ENCODE data around the gene TP53I3. TPM values are rescaled to one million over a fixed set of nuclear protein-coding genes. Genes with fewer than 3 reads are reported as not detected.

TP53I3 gene
- total and polyA plus RNA-seq, 2 donors (not counting 3 experiments of a cell fraction or from before 2014, with no cell fraction given) = 94.2 to 116 TPM

DNA sequence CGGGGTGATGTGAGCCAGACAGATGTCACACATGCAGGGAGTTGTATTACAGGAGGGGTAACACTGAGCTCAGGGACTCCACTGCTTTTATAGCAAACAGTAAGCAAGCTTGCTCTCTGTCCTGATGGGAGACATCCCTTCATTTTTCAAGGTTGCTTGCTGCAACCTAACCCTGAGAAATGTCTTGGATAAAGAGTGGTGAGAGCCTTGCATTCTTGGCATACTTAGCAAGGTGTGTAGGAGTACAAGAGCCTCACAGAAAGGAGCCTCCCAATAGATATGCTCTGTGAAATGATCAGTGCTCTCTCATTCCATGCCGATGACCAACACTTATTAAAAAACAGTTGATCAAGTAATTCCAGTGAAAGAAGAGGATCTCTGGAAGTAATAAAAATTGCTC is 30.4 kb upstream of the TP53I3 start:
- Histone ChIP-seq H3K27me3 (ENCODE audit: control insufficient read depth in 2 of 2, insufficient read depth in 2 of 2, low read length in 2 of 2) (no peaks in the 10 kb centered on the region), H3K36me3 (ENCODE audit: control insufficient read depth in 2 of 2, extremely low read depth in 1 of 2, insufficient read depth in 2 of 2, low read length in 2 of 2) (no peaks in the 10 kb centered on the region), H3K4me1 (ENCODE audit: control insufficient read depth, extremely low read depth, insufficient read depth, low read length) (peaks cover 7% of the 10 kb centered on the region), H3K79me2 (ENCODE audit: control insufficient read depth, insufficient read depth, low read length) (no peaks in the 10 kb centered on the region), H3K4me3 (replicated peaks in 1 of 3; ENCODE audit: insufficient read depth in 1 of 3, low read depth in 1 of 3, low read length in 3 of 3) (no peak overlapping the region), H3K9me1 (replicated peaks; ENCODE audit: control insufficient read depth, extremely low read depth, insufficient read depth, low read length) (no peaks in the 10 kb centered on the region), H3K4me2 (ENCODE audit: insufficient read depth, low read length) (no peak overlapping the region), H4K20me1 (replicated peaks; ENCODE audit: control insufficient read depth, extremely low read depth, insufficient read depth, low read length) (no peaks in the 10 kb centered on the region), H3K27ac (ENCODE audit: insufficient read depth, low read depth, low read length) (no peak overlapping the region), H2AFZ (ENCODE audit: low read depth, low read length) (no peak overlapping the region), H3K9me3 (replicated peaks; ENCODE audit: control insufficient read depth, insufficient read depth, low read length) (no peaks in the 10 kb centered on the region), H3K9ac (replicated peaks; ENCODE audit: extremely low read depth, insufficient read depth, low read length) (no peak overlapping the region)
- ChIA-PET CTCF (no interaction called here), POLR2A (no interaction called here)
- intact Hi-C loops (cut with micrococcal nuclease) (no loop called here), dilution Hi-C loops (cut with MboI; ENCODE audit: extremely low pct_ligation_motif_present, low sequenced_read_pairs) (no loop called here)
- TF ChIP-seq MYC (IDR thresholded peaks at IDR 0.05; ENCODE audit: low read depth, low read length) = no peak
- TF ChIP-seq POLR2A (IDR thresholded peaks at IDR 0.05; ENCODE audit: low read depth, low read length) = no peak
- TF ChIP-seq EZH2 (IDR thresholded peaks at IDR 0.05; ENCODE audit: borderline replicate concordance, low read depth, low read length, severe bottlenecking) = no peak
- TF ChIP-seq POLR2AphosphoS5 (IDR thresholded peaks at IDR 0.05; ENCODE audit: insufficient read depth, low read depth, low read length) = no peak
- no peak for TF ChIP-seq FOS (IDR thresholded peaks at IDR 0.05; ENCODE audit: borderline replicate concordance, insufficient read depth, low read length)
- TF ChIP-seq, protein P1, sequence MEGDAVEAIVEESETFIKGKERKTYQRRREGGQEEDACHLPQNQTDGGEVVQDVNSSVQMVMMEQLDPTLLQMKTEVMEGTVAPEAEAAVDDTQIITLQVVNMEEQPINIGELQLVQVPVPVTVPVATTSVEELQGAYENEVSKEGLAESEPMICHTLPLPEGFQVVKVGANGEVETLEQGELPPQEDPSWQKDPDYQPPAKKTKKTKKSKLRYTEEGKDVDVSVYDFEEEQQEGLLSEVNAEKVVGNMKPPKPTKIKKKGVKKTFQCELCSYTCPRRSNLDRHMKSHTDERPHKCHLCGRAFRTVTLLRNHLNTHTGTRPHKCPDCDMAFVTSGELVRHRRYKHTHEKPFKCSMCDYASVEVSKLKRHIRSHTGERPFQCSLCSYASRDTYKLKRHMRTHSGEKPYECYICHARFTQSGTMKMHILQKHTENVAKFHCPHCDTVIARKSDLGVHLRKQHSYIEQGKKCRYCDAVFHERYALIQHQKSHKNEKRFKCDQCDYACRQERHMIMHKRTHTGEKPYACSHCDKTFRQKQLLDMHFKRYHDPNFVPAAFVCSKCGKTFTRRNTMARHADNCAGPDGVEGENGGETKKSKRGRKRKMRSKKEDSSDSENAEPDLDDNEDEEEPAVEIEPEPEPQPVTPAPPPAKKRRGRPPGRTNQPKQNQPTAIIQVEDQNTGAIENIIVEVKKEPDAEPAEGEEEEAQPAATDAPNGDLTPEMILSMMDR (IDR thresholded peaks at IDR 0.05; ENCODE audit: extremely low read depth in 1 of 2, insufficient read depth in 1 of 2, low read depth in 1 of 2, low read length in 2 of 2) = no peak
- no peak for TF ChIP-seq GATA2 (IDR thresholded peaks at IDR 0.05; ENCODE audit: insufficient read depth, insufficient read length, low read depth, low read length)
- TF ChIP-seq JUN (IDR thresholded peaks at IDR 0.05; ENCODE audit: borderline replicate concordance, insufficient read depth, insufficient read length, low read depth) = no peak
- TF ChIP-seq, protein P2, sequence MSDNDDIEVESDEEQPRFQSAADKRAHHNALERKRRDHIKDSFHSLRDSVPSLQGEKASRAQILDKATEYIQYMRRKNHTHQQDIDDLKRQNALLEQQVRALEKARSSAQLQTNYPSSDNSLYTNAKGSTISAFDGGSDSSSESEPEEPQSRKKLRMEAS (IDR thresholded peaks at IDR 0.05; ENCODE audit: insufficient read depth, insufficient read length) = no peak
- BruUV-seq (replicated peaks) = no TSS peak
- no peak for FAIRE-seq
- DNase-seq (ENCODE audit: low read depth, low spot score) = no peak
